ENCODE measurements around the gene FAM118B.

FAM118B gene

DNA sequence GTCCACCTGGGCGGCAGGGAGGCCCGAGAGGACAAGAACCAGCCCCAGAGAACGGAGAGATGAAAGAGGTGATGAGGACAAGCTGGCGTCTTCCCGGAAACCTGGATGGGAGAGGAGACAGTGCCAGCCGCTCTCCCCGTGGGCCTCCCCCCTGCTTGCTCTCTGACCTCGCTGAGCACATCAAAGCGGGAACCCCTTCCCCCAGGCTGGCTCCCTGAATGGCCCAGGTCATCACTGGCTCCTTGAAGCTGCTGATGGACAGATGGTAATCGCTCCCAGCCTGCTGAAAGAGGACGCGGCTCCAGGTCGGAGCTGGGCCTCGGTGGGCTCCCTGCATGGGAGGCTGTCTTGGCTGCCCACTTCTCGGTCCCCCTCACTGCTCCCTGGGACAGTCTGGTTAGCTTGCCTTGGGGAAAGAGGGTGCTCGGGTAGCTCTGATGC is 18.5 kb upstream of the FAM118B start:
- no peak for DNase-seq (ENCODE audit: low read depth)
- TF ChIP-seq, protein P1, sequence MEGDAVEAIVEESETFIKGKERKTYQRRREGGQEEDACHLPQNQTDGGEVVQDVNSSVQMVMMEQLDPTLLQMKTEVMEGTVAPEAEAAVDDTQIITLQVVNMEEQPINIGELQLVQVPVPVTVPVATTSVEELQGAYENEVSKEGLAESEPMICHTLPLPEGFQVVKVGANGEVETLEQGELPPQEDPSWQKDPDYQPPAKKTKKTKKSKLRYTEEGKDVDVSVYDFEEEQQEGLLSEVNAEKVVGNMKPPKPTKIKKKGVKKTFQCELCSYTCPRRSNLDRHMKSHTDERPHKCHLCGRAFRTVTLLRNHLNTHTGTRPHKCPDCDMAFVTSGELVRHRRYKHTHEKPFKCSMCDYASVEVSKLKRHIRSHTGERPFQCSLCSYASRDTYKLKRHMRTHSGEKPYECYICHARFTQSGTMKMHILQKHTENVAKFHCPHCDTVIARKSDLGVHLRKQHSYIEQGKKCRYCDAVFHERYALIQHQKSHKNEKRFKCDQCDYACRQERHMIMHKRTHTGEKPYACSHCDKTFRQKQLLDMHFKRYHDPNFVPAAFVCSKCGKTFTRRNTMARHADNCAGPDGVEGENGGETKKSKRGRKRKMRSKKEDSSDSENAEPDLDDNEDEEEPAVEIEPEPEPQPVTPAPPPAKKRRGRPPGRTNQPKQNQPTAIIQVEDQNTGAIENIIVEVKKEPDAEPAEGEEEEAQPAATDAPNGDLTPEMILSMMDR (IDR thresholded peaks at IDR 0.05; ENCODE audit: low read depth, low read length, missing control alignments): no peak
- no peak overlapping the region for H3K4me3 ChIP-seq (ENCODE audit: low read depth, low read length)

DNA sequence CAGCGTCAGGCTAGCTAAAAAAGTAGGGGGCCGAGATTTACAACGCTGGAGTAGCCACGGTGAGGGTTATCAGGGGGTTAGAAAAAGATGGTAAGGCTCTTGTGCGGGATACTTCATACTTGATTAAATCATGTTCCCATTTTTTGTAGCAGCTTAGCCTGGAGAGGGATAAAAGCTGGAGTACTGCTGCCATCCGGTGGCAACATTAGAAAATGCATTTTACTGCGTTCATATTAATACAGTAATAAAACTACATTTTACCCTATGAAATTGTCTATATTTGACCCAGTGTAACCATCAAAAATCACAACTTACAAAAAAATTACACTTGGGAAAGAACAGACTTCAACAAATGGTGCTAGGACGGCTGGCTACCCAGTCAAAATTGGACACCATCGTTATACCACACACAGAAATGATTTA is 17.4 kb upstream of the FAM118B start:
- TF ChIP-seq, protein P1 (IDR thresholded peaks at IDR 0.05; ENCODE audit: low read depth, low read length, missing control alignments): peak; percentile 53
- H3K4me3 ChIP-seq (ENCODE audit: low read depth, low read length): no peak overlapping the region
- DNase-seq (ENCODE audit: low read depth): no peak

DNA sequence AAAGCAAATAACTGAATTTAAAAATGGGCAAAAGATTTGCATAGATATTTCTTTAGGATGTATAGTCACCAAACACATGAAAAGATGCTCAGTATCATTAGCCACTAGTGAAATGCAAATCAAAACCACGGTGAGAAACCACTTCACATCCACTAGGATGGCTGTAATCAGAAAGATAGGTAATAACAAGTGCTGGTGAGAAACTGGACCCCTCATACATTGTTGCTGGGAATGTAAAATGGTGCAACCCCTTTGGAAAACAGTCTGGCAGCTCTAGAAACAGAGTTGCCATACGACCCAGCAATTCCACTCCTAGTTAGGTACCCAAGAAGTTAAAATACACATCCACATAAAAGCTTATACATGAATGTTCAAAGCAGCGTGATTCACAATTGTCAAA is 16.5 kb upstream of the FAM118B start:
- TF ChIP-seq, protein P1 (IDR thresholded peaks at IDR 0.05; ENCODE audit: low read depth, low read length, missing control alignments): no peak
- no peak for DNase-seq (ENCODE audit: low read depth)
- no peak overlapping the region for H3K4me3 ChIP-seq (ENCODE audit: low read depth, low read length)

DNA sequence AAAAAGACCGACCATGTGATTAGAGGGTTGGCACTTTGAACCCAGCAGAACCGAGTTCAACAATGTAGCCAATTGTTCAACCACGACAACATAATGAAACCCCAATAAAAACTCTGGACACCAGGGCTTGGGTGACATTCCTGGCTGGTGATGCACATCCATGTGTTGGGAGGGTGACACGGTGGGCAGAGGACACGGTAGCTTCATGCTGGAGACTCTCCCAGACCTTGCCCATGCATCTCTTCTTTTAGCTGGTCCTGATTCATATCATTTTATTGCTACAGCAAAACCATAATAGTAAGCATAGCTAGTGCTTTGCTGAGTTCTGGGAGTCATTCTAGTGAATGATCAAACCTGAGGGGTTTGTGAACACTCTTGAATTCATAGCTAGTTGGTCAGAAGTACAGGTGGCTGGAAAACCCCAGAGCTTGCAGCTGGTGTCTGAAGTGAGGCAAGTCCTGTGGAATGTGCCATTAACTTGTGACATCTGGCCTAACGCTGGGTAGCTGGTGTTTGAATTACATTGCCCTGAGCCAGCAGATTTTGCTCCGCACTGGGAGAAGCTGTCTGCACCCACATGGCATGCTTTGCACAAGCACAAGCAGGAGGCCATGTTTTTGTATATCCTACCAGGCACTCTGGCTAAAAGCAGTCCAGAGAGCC is 14.2 kb upstream of the FAM118B start:
- DNase-seq (ENCODE audit: low read depth): no peak
- no peak overlapping the region for H3K4me3 ChIP-seq (ENCODE audit: low read depth, low read length)
- TF ChIP-seq, protein P1 (IDR thresholded peaks at IDR 0.05; ENCODE audit: low read depth, low read length, missing control alignments): no peak

DNA sequence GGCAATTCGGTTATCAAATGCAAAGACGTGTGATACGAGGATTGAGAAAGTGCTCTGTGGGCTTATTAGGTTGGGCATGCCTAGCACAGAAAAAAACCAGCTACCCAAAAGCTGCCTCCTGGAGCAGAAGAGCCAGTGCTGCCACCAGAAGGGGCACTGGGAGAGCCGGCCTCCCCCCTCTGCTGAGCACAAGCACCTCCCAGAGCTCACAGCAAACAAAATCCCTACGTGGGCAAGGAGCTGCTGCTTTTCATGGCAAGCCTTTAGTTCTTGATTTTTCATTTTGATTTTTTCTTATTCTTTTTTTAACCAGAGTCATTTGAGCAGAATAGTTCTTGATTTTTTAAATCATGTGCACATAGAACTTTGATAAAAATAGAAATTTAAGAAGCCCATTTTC is 12.9 kb upstream of the FAM118B start:
- no peak overlapping the region for H3K4me3 ChIP-seq (ENCODE audit: low read depth, low read length)
- no peak for DNase-seq (ENCODE audit: low read depth)
- TF ChIP-seq, protein P1 (IDR thresholded peaks at IDR 0.05; ENCODE audit: low read depth, low read length, missing control alignments): no peak

DNA sequence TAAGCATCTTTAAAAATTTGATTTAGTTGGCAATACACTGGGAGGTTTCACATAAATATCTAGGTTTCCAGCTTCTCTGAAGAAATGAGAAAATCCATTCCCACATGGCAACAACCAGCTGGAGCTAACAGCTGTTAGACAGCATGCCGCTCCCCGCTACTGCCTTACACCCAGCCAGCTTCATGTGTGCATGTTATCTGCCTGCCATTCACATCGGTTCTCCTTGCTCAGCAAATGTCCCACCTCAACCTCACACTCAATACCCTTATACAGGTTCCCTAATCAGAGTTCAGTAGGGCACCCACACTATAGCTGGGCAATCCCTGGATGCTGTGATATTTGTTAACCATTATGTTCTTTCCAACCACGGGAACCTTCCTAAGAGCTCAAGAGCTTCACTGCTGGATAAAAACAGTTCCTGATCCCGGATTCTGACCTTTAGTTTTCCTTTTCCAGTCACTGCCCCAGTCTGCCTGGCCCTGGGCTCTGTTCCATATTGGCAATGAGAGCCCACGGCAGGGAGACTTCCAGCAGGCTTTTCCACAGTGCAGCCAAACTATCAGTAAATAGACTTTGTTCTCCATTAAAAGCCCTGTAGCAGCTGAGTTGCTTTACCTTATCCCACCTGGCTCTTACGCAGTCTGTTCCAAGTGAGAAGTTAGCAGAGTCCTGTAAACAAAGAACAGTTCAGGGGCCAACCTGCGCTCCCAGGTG is 8.8 kb upstream of the FAM118B start:
- H3K4me3 ChIP-seq (ENCODE audit: low read depth, low read length): no peak overlapping the region
- no peak for DNase-seq (ENCODE audit: low read depth)
- TF ChIP-seq, protein P1 (IDR thresholded peaks at IDR 0.05; ENCODE audit: low read depth, low read length, missing control alignments): no peak
